ENCODE data around the gene SLC66A1.

The SLC66A1 gene

GRCh38 chr1:19315378-19316198, 3.5 kb downstream of the SLC66A1 start:
- no peak overlapping the region for H3K27ac ChIP-seq (ENCODE audit: low read length)
- no peaks in the 10 kb centered on the region for H3K27me3 ChIP-seq (ENCODE audit: low read depth, low read length)
- no peaks in the 10 kb centered on the region for H3K9me3 ChIP-seq (ENCODE audit: control insufficient read depth in 1 of 2, low read length in 2 of 2)
- peaks cover 11 to 43% of the 10 kb centered on the region in 2 donors for H3K4me1 ChIP-seq (ENCODE audit: control insufficient read depth in 1 of 2, insufficient read depth in 2 of 2, low read length in 2 of 2)
- peaks cover 2 to 10% of the 10 kb centered on the region in 2 donors for H3K36me3 ChIP-seq (ENCODE audit: control insufficient read depth in 1 of 2, insufficient read depth in 2 of 2, low read length in 2 of 2)
- no peak overlapping the region for H3K4me3 ChIP-seq (ENCODE audit: low read depth in 1 of 2, low read length in 2 of 2)

- H3K27me3 ChIP-seq (ENCODE audit: low read depth, low read length), result no peaks in the 10 kb centered on the region
- peaks cover 4 to 33% of the 10 kb centered on the region in 2 donors for H3K4me1 ChIP-seq (ENCODE audit: control insufficient read depth in 1 of 2, insufficient read depth in 2 of 2, low read length in 2 of 2)
- no peaks in the 10 kb centered on the region for H3K9me3 ChIP-seq (ENCODE audit: control insufficient read depth in 1 of 2, low read length in 2 of 2)
- no peak overlapping the region for H3K27ac ChIP-seq (ENCODE audit: low read length)
- no peak overlapping the region for H3K4me3 ChIP-seq (ENCODE audit: low read depth in 1 of 2, low read length in 2 of 2)
- H3K36me3 ChIP-seq (ENCODE audit: control insufficient read depth in 1 of 2, insufficient read depth in 2 of 2, low read length in 2 of 2), result peaks cover 2 to 17% of the 10 kb centered on the region in 2 donors
Measured at GRCh38 chr1:19317126-19317910, 5.2 kb downstream of the SLC66A1 start.

GRCh38 chr1:19319196-19319595, 7.1 kb downstream of the SLC66A1 start:
- H3K27me3 ChIP-seq (ENCODE audit: low read depth, low read length), result no peaks in the 10 kb centered on the region
- peaks cover 0 to 21% of the 10 kb centered on the region in 2 donors for H3K4me1 ChIP-seq (ENCODE audit: control insufficient read depth in 1 of 2, insufficient read depth in 2 of 2, low read length in 2 of 2)
- no peak overlapping the region for H3K27ac ChIP-seq (ENCODE audit: low read length)
- no peak overlapping the region for H3K4me3 ChIP-seq (ENCODE audit: low read depth in 1 of 2, low read length in 2 of 2)
- H3K36me3 ChIP-seq (ENCODE audit: control insufficient read depth in 1 of 2, insufficient read depth in 2 of 2, low read length in 2 of 2), result peaks cover 10 to 32% of the 10 kb centered on the region in 2 donors
- H3K9me3 ChIP-seq (ENCODE audit: control insufficient read depth in 1 of 2, low read length in 2 of 2), result no peaks in the 10 kb centered on the region

- Histone ChIP-seq H3K9me3 (ENCODE audit: control insufficient read depth in 1 of 2, low read length in 2 of 2) (no peaks in the 10 kb centered on the region), H3K4me1 (ENCODE audit: control insufficient read depth in 1 of 2, insufficient read depth in 2 of 2, low read length in 2 of 2) (peaks cover 0 to 15% of the 10 kb centered on the region in 2 donors), H3K27ac (ENCODE audit: low read length) (no peak overlapping the region), H3K27me3 (ENCODE audit: low read depth, low read length) (no peaks in the 10 kb centered on the region), H3K36me3 (ENCODE audit: control insufficient read depth in 1 of 2, insufficient read depth in 2 of 2, low read length in 2 of 2) (peaks cover 16 to 51% of the 10 kb centered on the region in 2 donors), H3K4me3 (ENCODE audit: low read depth in 1 of 2, low read length in 2 of 2) (no peak overlapping the region)
Measured at GRCh38 chr1:19321071-19321470, 8.9 kb downstream of the SLC66A1 start.

- no peak overlapping the region for H3K27ac ChIP-seq (ENCODE audit: low read length)
- peaks cover 14 to 60% of the 10 kb centered on the region in 2 donors for H3K36me3 ChIP-seq (ENCODE audit: control insufficient read depth in 1 of 2, insufficient read depth in 2 of 2, low read length in 2 of 2)
- no peak overlapping the region for H3K4me3 ChIP-seq (ENCODE audit: low read depth in 1 of 2, low read length in 2 of 2)
- no peaks in the 10 kb centered on the region for H3K27me3 ChIP-seq (ENCODE audit: low read depth, low read length)
- peaks cover 0 to 4% of the 10 kb centered on the region in 2 donors for H3K4me1 ChIP-seq (ENCODE audit: control insufficient read depth in 1 of 2, insufficient read depth in 2 of 2, low read length in 2 of 2)
- no peaks in the 10 kb centered on the region for H3K9me3 ChIP-seq (ENCODE audit: control insufficient read depth in 1 of 2, low read length in 2 of 2)
Measured at GRCh38 chr1:19322481-19322880, 10.4 kb downstream of the SLC66A1 start.

- H3K9me3 ChIP-seq (ENCODE audit: control insufficient read depth in 1 of 2, low read length in 2 of 2), result no peaks in the 10 kb centered on the region
- no peaks in the 10 kb centered on the region for H3K27me3 ChIP-seq (ENCODE audit: low read depth, low read length)
- no peaks in the 10 kb centered on the region for H3K4me1 ChIP-seq (ENCODE audit: control insufficient read depth in 1 of 2, insufficient read depth in 2 of 2, low read length in 2 of 2)
- H3K36me3 ChIP-seq (ENCODE audit: control insufficient read depth in 1 of 2, insufficient read depth in 2 of 2, low read length in 2 of 2), result peaks cover 21 to 69% of the 10 kb centered on the region in 2 donors
- H3K4me3 ChIP-seq (ENCODE audit: low read depth in 1 of 2, low read length in 2 of 2), result no peak overlapping the region
- H3K27ac ChIP-seq (ENCODE audit: low read length), result no peak overlapping the region
Measured at GRCh38 chr1:19323987-19324664, 12.0 kb downstream of the SLC66A1 start.

- Histone ChIP-seq H3K27ac (ENCODE audit: low read length) (no peak overlapping the region), H3K9me3 (ENCODE audit: control insufficient read depth in 1 of 2, low read length in 2 of 2) (no peaks in the 10 kb centered on the region), H3K4me1 (ENCODE audit: control insufficient read depth in 1 of 2, insufficient read depth in 2 of 2, low read length in 2 of 2) (no peaks in the 10 kb centered on the region), H3K4me3 (ENCODE audit: low read depth in 1 of 2, low read length in 2 of 2) (no peak overlapping the region), H3K27me3 (ENCODE audit: low read depth, low read length) (no peaks in the 10 kb centered on the region), H3K36me3 (ENCODE audit: control insufficient read depth in 1 of 2, insufficient read depth in 2 of 2, low read length in 2 of 2) (peaks cover 26 to 73% of the 10 kb centered on the region in 2 donors)
Measured at GRCh38 chr1:19324665-19324990, 12.5 kb downstream of the SLC66A1 start.

GRCh38 chr1:19325368-19325957, 13.3 kb downstream of the SLC66A1 start:
- Histone ChIP-seq H3K27me3 (ENCODE audit: low read depth, low read length) (no peaks in the 10 kb centered on the region), H3K9me3 (ENCODE audit: control insufficient read depth in 1 of 2, low read length in 2 of 2) (no peaks in the 10 kb centered on the region), H3K4me1 (ENCODE audit: control insufficient read depth in 1 of 2, insufficient read depth in 2 of 2, low read length in 2 of 2) (no peaks in the 10 kb centered on the region), H3K4me3 (ENCODE audit: low read depth in 1 of 2, low read length in 2 of 2) (no peak overlapping the region), H3K27ac (ENCODE audit: low read length) (no peak overlapping the region), H3K36me3 (ENCODE audit: control insufficient read depth in 1 of 2, insufficient read depth in 2 of 2, low read length in 2 of 2) (peaks cover 26 to 74% of the 10 kb centered on the region in 2 donors)

GRCh38 chr1:19325958-19326747, 14.0 kb downstream of the SLC66A1 start:
- H3K27ac ChIP-seq (ENCODE audit: low read length), result no peak overlapping the region
- H3K27me3 ChIP-seq (ENCODE audit: low read depth, low read length), result no peaks in the 10 kb centered on the region
- peaks cover 26 to 74% of the 10 kb centered on the region in 2 donors for H3K36me3 ChIP-seq (ENCODE audit: control insufficient read depth in 1 of 2, insufficient read depth in 2 of 2, low read length in 2 of 2)
- no peaks in the 10 kb centered on the region for H3K4me1 ChIP-seq (ENCODE audit: control insufficient read depth in 1 of 2, insufficient read depth in 2 of 2, low read length in 2 of 2)
- H3K4me3 ChIP-seq (ENCODE audit: low read depth in 1 of 2, low read length in 2 of 2), result no peak overlapping the region
- no peaks in the 10 kb centered on the region for H3K9me3 ChIP-seq (ENCODE audit: control insufficient read depth in 1 of 2, low read length in 2 of 2)

GRCh38 chr1:19326748-19327065, 14.6 kb downstream of the SLC66A1 start:
- no peak overlapping the region for H3K4me3 ChIP-seq (ENCODE audit: low read depth in 1 of 2, low read length in 2 of 2)
- H3K27me3 ChIP-seq (ENCODE audit: low read depth, low read length), result no peaks in the 10 kb centered on the region
- no peak overlapping the region for H3K27ac ChIP-seq (ENCODE audit: low read length)
- H3K4me1 ChIP-seq (ENCODE audit: control insufficient read depth in 1 of 2, insufficient read depth in 2 of 2, low read length in 2 of 2), result no peaks in the 10 kb centered on the region
- H3K9me3 ChIP-seq (ENCODE audit: control insufficient read depth in 1 of 2, low read length in 2 of 2), result no peaks in the 10 kb centered on the region
- H3K36me3 ChIP-seq (ENCODE audit: control insufficient read depth in 1 of 2, insufficient read depth in 2 of 2, low read length in 2 of 2), result peaks cover 26 to 78% of the 10 kb centered on the region in 2 donors
